GM19240 (cell line): ENCODE data around the gene EGLN3.
"Not testable (repeated sequence)": the region's sequence is repeated elsewhere in the genome, so short reads cannot be mapped to it uniquely, and the experiment has no call there.

Experiments
- DNase-seq: peaks from one replicate; pipeline ENCODE4 v3.0.0; 2011; ENCODE audit warnings: low spot score; ENCODE audit not compliant: insufficient read length

Gene EGLN3

DNA sequence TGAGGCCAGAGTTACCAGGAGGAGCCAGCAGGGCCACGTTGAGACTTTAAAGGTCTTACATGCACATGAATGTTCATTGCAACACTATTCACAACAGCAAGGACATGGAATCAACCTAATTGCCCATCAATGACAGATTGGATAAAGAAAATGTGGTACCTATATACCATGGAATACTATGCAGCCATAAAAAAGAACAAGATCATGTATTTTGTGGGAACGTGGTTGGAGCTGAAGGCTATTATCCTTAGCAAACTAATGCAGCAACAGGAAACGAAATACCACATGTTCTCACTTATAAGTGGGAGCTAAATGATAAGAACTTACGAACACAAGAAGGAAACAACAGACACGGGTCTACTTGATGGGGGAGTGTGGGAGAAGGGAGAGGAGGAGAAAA, 11.6 kb upstream of the EGLN3 start:
- not testable (repeated sequence) for DNase-seq

DNA sequence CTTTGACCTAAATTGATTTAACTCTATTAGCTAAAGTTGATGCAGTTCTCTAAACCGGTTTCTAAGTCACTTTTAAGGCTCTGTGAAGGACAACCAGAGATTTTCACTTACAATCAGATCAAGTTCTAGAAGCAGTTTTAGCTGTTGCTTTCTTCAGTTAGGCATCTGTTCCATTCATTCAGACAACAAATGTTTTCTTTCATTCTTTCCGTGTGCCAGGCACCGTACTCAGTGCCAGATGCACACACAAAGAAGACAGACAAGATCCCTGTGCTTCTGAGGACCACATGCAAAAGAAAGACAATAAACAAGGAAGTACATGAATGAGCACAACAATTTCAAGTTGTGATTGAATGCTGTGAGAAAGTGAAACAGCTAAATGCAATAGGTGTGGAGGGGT, 11.1 kb upstream of the EGLN3 start:
- no peak for DNase-seq

DNA sequence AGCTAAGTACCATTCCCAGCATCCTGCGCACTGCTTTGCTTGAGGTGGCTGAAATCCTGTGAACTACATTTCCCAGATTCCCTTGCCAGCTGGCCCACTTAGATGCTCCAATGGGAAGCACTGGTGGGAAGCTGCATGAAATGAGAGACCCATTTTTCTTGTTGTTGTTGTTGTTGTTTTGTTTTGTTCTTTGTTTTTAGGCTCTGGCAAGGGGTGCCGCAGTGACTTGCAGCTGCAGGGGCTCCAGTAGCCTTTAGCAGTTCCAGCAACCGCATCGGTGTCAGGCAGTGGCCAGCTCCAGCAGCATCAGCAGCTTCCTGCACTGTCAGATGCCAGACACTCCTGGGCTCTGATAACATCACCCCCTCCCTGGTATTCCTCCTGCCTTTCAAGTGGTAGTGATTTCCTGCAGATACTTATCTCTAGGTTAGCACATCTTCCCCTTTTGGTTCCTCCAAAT, 8.8 kb upstream of the EGLN3 start:
- DNase-seq: no peak

DNA sequence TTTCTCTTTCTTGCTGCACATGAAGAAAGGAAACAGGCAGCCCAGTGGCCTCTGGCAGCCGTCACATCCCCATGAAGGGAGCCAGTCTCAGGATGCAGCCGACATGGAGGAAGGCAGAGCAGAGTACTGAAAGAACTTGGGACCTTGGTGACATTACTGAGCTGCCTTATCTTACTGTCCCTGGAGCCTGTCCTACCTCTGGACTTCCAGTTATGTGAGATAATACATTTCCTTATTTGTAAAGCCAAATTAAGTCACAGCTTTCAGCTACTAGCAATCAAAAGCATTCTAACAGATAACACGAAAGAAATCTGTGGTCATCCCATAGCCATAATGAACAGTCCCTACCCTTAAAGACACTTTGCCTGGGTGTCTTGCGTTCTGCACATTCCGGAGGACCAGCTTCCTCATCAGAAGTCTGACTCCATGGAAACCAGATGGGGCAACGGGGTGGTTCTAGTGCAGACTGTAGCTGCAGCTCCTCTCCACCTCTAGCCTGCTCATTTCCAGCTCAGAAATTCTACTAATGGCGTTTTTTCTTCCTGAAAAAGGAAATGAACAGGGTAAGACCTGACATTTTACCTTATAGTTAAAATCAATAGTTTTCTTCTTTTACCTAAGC, 7.8 kb upstream of the EGLN3 start:
- DNase-seq: no peak

DNA sequence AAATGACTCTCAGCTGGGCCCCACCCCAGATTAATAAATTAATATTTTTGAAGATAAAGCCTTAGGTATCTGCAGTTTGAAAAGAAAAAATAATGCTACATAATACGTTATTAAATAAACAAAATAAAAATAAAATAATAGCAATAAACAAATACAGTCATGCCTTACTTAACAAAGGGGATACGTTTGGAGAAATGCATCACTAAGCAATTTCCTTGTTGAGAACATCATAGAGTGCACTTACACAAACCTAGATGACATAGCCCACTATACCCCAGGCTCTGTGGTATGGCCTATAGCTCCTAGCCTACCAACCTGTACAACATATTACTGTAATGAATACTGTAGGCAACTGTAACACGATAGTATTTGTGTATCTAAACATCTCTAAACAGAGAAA, 7.1 kb upstream of the EGLN3 start:
- DNase-seq: no peak

DNA sequence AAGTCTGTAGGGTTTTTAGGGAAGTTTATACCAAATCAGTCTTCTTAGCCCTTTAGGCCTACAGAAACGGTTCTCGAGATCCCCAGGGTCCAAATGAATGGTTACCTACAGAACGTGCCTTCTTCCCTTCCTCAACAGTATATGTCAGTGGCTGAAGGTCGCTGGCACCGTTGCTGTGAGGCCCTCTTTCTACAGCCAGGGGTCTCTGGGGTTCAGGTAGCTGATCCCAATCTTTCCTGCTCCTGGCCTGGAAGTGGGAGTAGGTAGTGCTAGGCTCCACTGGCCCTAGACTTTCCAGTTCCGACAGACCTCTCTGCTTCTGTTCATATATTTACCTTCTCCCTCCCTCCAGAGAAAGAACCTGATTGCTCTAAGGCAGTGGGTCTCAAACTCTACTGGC, 6.4 kb upstream of the EGLN3 start:
- no peak for DNase-seq

DNA sequence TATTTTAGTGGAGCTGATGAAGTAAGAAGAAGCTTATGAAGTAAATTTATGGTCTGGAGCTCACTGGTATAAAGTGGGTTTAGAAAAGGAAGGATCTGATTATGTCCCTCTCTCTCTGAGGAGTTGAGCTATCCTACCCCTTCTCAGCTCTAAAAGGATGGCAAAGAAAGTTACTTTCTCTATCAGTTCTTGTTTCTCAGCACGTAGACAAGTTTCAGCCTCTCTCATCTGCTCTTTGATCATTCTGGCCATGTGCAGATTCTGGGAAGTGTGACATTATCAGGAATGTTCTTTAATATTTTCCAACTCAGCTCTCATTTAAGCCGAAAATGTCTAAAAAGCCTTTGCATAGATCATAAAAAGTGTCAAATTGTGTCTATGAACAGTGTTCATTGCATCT, 5.8 kb upstream of the EGLN3 start:
- no peak for DNase-seq

DNA sequence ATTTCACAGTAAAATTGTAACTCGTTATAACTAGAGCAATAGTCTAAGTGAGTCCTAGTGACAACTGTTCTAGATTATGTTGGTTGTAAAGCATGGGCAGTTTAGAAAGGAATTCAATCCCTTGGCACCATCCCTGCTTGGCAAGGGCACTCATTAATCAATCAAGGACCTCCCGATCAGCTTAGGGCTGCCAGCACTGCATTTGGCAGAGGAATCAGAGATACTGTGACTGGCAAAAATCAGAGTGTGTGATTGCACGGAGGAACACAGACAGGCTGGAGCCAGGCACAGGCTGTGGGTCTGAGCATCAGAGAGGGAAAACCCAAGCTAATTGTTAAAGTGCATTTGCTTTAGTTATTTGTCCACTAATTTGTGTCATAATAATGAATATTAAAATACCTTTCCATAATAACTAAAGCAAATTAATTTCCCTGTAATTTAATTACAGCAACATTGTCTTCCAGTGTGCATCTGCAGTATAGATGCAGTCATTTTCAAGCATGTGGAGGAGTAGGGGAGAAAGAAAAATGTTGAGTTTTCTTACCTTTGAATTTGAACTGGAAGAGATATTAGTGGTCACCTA, 3.2 kb upstream of the EGLN3 start:
- no peak for DNase-seq

DNA sequence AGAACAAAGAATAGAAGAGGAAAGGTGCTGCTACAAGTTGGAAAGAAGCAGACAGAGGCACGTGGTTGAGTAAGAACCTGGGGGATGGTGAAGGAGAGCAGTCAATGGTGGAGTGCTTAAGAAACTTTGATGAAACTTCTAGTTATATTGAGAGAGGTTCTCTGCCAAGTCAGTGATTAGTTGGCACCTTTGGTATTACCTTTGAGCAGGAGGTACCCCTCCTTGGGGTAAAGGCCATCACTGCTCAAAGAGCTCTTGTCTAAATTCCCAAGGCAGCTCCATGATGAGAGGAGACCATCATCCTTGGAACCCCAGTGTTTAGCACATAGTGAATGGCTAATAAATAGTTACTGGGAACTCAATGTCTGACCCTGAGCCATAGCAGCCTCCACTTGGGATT, 1.7 kb upstream of the EGLN3 start:
- DNase-seq: no peak

DNA sequence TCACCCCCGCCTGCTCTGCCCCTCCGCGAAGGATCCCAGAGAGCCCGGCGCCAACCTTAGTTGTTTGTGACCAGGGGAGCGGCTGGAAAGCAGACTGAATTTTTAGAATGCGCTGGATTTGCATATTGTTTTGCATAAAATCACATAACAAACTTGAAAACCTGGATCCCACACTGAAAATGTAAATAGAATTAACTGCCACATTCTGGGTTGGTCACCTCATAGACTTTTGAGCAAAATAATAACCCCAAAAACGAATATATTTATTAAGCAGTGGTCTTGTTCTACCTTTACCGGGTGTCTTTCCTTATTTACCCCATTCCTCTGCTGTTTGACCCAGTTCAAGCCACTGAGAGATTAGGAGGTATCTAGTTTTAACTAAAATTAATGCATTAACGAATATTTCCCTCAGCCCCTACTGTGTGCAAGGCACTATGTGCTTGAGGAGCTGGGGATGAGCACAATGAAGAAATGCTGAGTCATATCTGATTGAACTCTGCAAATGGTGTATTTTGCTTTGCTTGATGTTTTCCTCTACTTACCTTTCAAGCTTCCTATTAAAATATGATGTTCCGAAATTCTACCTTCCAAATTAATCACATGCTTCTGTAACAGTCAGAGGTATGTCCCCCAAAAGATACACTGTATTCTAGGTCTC, 438 bp upstream of the EGLN3 start:
- DNase-seq: no peak

DNA sequence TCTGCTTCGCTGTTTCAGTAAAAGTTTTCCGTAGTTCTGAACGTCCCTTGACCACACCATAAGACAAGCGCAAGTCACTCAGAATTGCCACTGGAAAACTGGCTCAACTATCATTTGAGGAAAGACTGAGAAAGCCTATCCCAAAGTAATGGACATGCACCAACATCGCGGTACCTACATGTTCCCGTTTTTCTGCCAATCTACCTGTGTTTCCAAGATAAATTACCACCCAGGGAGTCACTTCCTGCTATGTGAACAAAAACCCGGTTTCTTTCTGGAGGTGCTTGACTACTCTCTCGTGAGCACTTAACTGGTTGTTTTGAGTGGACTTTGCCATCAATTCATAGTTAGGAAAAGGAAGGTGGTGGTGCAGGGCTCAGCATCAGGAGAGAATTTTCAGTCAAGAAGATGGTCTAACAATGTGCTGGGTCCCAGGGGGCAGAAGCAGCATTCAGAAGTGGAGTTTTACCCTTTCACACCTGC, 1.4 kb downstream of the EGLN3 start:
- DNase-seq: no peak

DNA sequence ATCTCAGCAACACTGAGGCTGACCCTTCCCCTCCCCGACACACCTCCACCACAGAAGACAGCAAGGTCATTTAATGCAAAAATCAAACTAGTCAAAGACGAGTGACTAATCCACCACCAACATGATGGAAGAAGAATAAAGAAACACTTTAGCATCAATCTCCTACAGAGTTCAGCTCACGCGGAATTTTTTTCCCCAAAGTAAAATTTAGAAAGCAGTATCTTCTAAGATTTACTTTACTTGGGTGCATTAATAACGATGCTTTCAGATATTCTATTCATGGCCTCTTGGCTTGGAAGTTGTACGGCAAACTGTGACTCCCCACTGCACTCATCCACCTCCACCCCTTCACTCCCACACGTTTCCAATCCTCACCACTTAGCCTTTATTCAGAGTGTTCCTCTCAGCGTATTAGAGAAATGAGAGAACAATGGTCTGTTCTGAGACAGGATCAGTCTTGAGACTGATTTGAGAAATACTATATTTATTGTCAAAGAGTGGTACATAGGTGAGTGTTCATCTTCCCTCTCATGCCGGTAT, 1.9 kb downstream of the EGLN3 start:
- DNase-seq: no peak

DNA sequence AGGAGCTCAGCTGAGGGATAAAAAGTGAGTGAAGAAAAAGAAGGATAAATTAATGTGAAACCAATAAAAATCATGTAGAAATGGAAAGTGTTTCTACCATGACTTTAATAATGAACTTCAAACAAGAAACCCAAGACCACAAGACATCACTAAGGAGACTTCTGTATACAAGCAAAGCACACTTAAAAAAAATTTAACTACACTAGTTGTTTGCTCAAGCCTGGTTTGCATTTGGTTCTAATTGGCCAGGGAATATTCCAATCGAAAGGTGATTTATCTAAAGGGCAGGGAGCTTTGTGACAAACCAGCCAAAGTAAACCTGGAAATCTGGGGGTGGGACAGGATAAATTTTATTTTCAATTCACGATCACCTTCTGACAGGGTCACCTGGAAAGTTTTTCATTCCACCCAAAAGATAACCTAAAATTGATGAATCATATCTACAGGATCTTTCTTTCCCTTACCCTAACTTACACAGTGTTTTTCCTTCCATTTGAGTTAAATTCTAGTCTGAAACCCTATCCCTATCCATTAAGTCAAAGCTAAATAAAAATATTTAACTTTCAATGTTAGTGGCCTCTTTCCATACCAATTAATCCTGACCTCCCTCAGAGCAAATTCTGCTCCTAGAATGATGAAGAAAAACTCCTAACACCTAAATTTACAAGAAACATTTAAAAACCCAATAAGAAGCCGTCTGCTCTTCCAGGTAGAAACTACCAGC, 2.6 kb downstream of the EGLN3 start:
- no peak for DNase-seq

DNA sequence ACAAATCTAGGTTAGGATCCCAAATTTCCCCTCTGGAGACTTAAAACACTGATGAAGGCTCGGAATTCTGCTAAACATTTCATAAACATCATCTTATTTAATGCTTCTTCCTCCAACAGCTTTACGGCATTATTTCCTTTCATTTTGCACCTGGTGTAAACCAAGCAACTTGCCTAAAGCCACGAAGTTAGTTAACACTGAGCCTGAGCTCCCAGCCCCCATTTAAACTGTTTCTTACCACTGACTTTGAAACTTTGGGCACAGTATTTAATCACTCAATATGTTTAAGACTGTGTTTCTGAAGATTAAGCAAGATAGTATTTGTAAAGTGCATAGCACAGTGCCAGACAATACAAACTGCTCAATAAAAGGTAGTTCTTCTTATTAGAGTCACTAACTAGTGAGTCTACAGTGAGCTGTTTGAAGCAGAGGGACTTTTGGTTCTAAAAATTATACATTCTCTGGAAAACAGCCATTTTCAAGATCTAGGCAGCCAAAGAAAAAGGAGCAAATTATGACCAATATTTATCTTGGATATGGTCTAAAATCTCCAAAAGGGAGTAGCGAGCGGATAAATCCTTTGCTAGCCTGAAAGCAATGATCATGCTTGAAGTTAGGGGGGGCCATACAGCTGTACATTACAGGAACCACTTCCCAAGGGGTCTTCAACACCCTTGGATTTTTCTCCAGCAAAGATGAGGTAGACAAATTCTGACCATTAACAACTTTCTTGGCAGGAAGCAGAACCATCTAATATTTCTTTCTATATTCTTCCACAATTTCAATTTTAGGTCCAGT, 4.0 kb downstream of the EGLN3 start:
- no peak for DNase-seq

DNA sequence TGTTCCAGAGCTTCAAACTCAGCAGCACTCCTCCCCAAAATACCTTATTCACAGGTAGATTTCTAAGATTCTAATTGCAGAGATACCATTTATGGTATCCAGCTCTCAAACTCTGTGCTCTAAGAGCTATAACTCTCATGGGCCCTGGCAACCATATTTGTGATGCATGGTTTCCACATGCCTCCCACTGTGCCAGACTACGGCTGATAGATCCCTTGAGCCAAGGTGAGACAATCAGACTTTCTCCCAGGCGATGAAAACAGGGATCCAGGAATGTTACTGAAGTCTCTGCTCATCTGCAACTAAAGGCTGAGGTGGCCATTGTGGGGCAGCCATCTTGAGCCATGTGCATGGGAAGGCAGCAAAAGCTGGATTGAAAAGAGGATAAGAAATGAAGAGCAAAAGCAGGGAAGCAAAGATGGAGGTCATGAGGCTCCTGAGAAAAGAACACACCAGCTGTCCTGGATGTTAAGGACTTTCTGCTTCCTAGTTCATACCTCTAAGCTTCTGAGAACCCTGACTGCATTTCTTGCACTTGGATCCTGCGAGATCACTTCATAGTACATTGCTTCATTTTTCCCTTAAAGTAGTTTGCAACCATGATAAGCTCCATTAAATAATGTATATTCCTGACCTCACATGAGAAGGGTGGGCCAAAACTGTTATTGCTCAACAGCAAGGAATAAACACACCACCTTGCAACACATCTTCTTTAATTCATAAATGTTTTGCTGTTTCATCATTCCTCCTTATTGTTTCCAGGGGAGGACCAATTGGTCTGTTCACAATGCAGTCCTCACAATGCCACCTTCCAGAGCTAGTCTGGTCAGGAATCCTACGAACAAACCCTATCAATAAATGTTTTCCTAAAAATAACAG, 5.4 kb downstream of the EGLN3 start:
- no peak for DNase-seq

DNA sequence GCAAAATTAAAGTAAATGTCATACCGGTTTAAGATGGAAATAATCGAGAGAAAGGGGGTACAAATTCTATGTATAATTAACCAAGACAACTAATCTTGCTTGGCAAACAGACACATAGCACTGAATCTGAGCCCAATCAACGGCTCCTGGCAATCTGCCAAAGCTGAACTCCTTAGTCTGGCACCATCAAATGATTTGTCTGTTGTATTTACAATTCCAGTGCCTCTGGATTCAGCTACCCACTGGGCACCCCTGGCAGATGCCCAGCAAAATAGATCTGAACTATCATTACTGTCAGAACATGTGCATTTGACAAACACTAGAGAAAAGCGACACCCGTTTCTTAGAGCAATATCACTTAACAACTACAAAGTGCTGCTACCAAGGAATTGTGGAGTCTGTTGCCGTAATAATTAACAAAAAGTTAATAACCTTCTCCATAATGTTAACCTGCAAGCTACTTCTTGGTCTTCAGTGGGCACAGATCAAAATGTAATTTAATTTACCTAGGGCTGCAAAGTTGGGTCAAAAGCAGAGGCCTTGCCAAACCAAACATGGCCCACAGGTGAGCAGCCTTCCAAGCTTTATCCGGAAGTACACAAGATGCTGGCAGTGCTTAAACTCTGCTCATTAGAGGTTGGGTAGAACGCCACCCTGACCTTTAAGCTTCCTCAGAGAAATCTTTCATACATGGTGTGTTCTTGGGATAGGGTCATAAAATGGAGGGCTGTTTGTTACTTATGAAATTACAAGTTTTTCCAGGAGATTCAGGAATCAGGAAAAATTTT, 7.6 kb downstream of the EGLN3 start:
- DNase-seq: no peak

DNA sequence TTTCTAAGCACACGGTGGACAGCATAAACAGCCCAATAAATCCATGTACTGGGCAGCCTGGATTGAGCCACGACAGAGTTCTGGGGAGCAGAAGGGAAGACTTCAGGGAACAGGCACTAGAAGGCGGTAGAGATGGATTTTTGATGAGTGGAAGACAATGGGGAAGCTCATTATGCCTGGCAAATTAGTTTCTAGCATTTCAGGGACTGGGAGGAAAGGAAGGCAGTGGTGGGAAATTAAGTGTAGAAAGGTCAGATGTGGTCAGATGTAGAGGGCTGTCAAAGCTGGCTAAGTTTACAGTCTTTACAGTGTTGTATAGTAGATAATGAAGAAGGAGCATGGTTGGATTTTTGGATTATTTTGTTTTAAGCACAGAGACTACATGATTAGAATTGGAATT, 9.2 kb downstream of the EGLN3 start:
- no peak for DNase-seq

DNA sequence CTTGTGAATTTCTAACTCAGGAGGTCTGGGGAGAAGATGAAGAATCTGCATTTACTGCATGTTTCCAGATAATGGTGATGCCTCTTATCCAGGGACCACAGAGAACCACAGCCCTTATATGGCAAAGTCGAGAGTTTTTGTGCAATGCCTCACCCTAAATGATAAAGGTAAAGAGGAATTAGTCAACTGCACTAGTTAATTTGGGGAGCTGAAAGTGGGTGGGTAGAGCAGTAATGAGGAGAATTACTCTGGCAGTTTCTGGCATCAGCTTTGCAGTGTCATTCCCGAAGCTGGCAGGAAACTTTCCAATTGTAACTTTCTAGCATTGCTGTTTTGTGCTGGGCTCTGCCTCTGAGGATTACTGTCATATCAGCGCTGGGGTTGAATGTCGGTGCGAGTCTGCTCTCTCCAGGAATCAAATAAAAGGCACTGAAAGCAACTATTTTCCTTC, 10.3 kb downstream of the EGLN3 start:
- DNase-seq: no peak
